Caco-2 (cell line): ENCODE results near the gene PLXNA2. TPM values are rescaled to one million over a fixed set of nuclear protein-coding genes. Genes with fewer than 3 reads are reported as not detected.

ENCODE experiments used
- BruUV-seq: library from RNA; stranded (reverse); fragments of 400-500 nt; replicated peaks from 2 replicates; lab custom pipeline; 2021; lab: Mats Ljungman, UMichigan
- CTCF ChIA-PET: fragments of 300-600 bp; sonication (Branson Sonifier 250); formaldehyde crosslinking; loops from one replicate; lab custom pipeline; 2022; ENCODE audit warnings: antibody characterized with exemption; lab: Charles Lee
- POLR2A ChIA-PET: fragments of 300-600 bp; sonication (Branson Sonifier 250); formaldehyde crosslinking; loops from one replicate; lab custom pipeline; 2022; ENCODE audit warnings: antibody characterized with exemption; lab: Charles Lee
- DNase-seq, 2 experiments: peaks; one replicate each; pipeline versions ENCODE4 v3.0.0 to v3.0.0-alpha.2; 2020 to 2022
- H3K27me3 ChIP-seq: replicated peaks from 2 replicates; pipeline ENCODE4 v1.6.0; 2011; ENCODE audit warnings: low read length; ENCODE audit not compliant: control insufficient read depth, insufficient read depth
- H3K36me3 ChIP-seq: 2 replicates; pipeline ENCODE4 v1.5.1; 2011; ENCODE audit warnings: low read length; ENCODE audit not compliant: control insufficient read depth, insufficient read depth
- H3K4me1 ChIP-seq: fragments of 250-450 bp; sonication (Bioruptor Pico); 2 replicates; pipeline ENCODE4 v1.5.1; 2020; ENCODE audit warnings: mild to moderate bottlenecking
- H3K4me3 ChIP-seq: 2 replicates; pipeline ENCODE4 v1.5.1; 2011; ENCODE audit warnings: low read depth, mild to moderate bottlenecking, control low read depth, low read length
- H3K9me3 ChIP-seq: fragments of 250-450 bp; sonication (Bioruptor Pico); 2 replicates; pipeline ENCODE4 v1.5.1; 2020; ENCODE audit warnings: mild to moderate bottlenecking, moderate library complexity
- H3K27ac Mint-ChIP-seq: one replicate; pipeline ENCODE4 v1.8.0; 2022; ENCODE audit warnings: mixed read lengths; ENCODE audit not compliant: unreplicated experiment
- H3K27me3 Mint-ChIP-seq: one replicate; pipeline ENCODE4 v1.8.0; 2022; ENCODE audit warnings: mixed read lengths; ENCODE audit not compliant: insufficient read depth, unreplicated experiment
- H3K36me3 Mint-ChIP-seq: one replicate; pipeline ENCODE4 v1.8.0; 2022; ENCODE audit warnings: mild to moderate bottlenecking, mixed read lengths; ENCODE audit not compliant: insufficient read depth, unreplicated experiment
- H3K4me1 Mint-ChIP-seq: one replicate; pipeline ENCODE4 v1.8.0; 2022; ENCODE audit warnings: low read depth, mixed read lengths; ENCODE audit not compliant: unreplicated experiment
- H3K4me3 Mint-ChIP-seq: one replicate; pipeline ENCODE4 v1.8.0; 2022; ENCODE audit warnings: mild to moderate bottlenecking, moderate library complexity, mixed read lengths; ENCODE audit not compliant: unreplicated experiment
- H3K9me3 Mint-ChIP-seq: one replicate; pipeline ENCODE4 v1.8.0; 2022; ENCODE audit warnings: mixed read lengths; ENCODE audit not compliant: unreplicated experiment
- CTCF ChIP-seq, 2 experiments: fragments of 200-600 bp in 1 of 2; IDR thresholded peaks; 1 replicate in 1 of 2; 2 replicates in 1 of 2; pipeline versions ENCODE4 v1.5.1 to v1.8.0; 2011 to 2022; ENCODE audit warnings: antibody characterized with exemption in 1 of 2, control low read depth in 1 of 2, inconsistent platforms in 1 of 2, low read depth in 1 of 2, low read length in 1 of 2, mild to moderate bottlenecking in 1 of 2, moderate library complexity in 1 of 2; ENCODE audit not compliant: insufficient read depth in 1 of 2, severe bottlenecking in 1 of 2, unreplicated experiment in 1 of 2
- intact Hi-C: fragments of 100-400 bp; cut with micrococcal nuclease; formaldehyde crosslinking; loops from one replicate; pipeline ENCODE4 v1.10.0; 2022; ENCODE audit not compliant: unreplicated experiment
- total RNA-seq: library from RNA; stranded (reverse); gene quantifications from 2 replicates; pipeline ENCODE4 v1.2.3, GENCODE V29; 2022

The PLXNA2 gene
- total RNA-seq, 1 experiment from 2014 or later = 3.2 TPM

GRCh38 chr1:208027861-208028260, 216.3 kb downstream of the PLXNA2 start:
- BruUV-seq = no TSS peak
- Mint-ChIP-seq H3K4me1 (peaks cover 6% of the 10 kb centered on the region), H3K27ac (no peak overlapping the region), H3K9me3 (no peaks in the 10 kb centered on the region), H3K36me3 (no peaks in the 10 kb centered on the region), H3K4me3 (no peak overlapping the region), H3K27me3 (peaks cover 5% of the 10 kb centered on the region)
- DNase-seq = no peak
- intact Hi-C loops = no loop called here
- ChIA-PET POLR2A (no interaction called here), CTCF (no interaction called here)
- no peak overlapping the region for H3K4me3 ChIP-seq
- no peaks in the 10 kb centered on the region; the same call in 1 of the 2 replicates for H3K27me3 ChIP-seq
- TF ChIP-seq CTCF (IDR thresholded peaks at IDR 0.05; ENCODE audit: insufficient read depth in 1 of 2, low read depth in 1 of 2, low read length in 1 of 2, severe bottlenecking in 1 of 2, unreplicated experiment in 1 of 2) = no peak
- H3K9me3 ChIP-seq = no peaks in the 10 kb centered on the region
- no peaks in the 10 kb centered on the region for H3K36me3 ChIP-seq
- no peaks in the 10 kb centered on the region for H3K4me1 ChIP-seq

- H3K27ac Mint-ChIP-seq = no peak overlapping the region
- Histone ChIP-seq H3K4me3 (no peak overlapping the region), H3K4me1 (no peaks in the 10 kb centered on the region), H3K36me3 (no peaks in the 10 kb centered on the region), H3K9me3 (no peaks in the 10 kb centered on the region), H3K27me3 (no peaks in the 10 kb centered on the region; the same call in 1 of the 2 replicates)
- H3K36me3 Mint-ChIP-seq = no peaks in the 10 kb centered on the region
- BruUV-seq = no TSS peak
- H3K4me1 Mint-ChIP-seq = peaks cover 6% of the 10 kb centered on the region
- peaks cover 5% of the 10 kb centered on the region for H3K27me3 Mint-ChIP-seq
- DNase-seq = no peak
- POLR2A ChIA-PET = no interaction called here
- intact Hi-C loops = no loop called here
- no peaks in the 10 kb centered on the region for H3K9me3 Mint-ChIP-seq
- CTCF ChIA-PET = interaction anchor here (1.0 kb wide), 1 partner anchor 217 kb away, joined by 3 read pairs; the partner anchor contains the start of gene PLXNA2
- no peak for TF ChIP-seq CTCF (IDR thresholded peaks at IDR 0.05; ENCODE audit: insufficient read depth in 1 of 2, low read depth in 1 of 2, low read length in 1 of 2, severe bottlenecking in 1 of 2, unreplicated experiment in 1 of 2)
- H3K4me3 Mint-ChIP-seq = no peak overlapping the region
Observed at GRCh38 chr1:208026880-208027438, 217.2 kb downstream of the PLXNA2 start.

- Histone ChIP-seq H3K4me1 (no peaks in the 10 kb centered on the region), H3K9me3 (no peaks in the 10 kb centered on the region), H3K36me3 (no peaks in the 10 kb centered on the region), H3K27me3 (no peaks in the 10 kb centered on the region; the same call in 1 of the 2 replicates), H3K4me3 (no peak overlapping the region)
- no peak overlapping the region for H3K4me3 Mint-ChIP-seq
- H3K4me1 Mint-ChIP-seq = peaks cover 6% of the 10 kb centered on the region
- CTCF ChIA-PET = interaction anchor here (0.5 to 3.6 kb wide), 4 partner anchors 107 to 227 kb away, joined by 3 to 23 read pairs (median 6); no protein-coding TSS in a partner anchor
- H3K36me3 Mint-ChIP-seq = no peaks in the 10 kb centered on the region
- BruUV-seq = no TSS peak
- H3K27ac Mint-ChIP-seq = no peak overlapping the region
- POLR2A ChIA-PET = no interaction called here
- TF ChIP-seq CTCF (IDR thresholded peaks at IDR 0.05; ENCODE audit: insufficient read depth in 1 of 2, low read depth in 1 of 2, low read length in 1 of 2, severe bottlenecking in 1 of 2, unreplicated experiment in 1 of 2) = no peak
- H3K27me3 Mint-ChIP-seq = peaks cover 5% of the 10 kb centered on the region
- intact Hi-C loops = no loop called here
- H3K9me3 Mint-ChIP-seq = no peaks in the 10 kb centered on the region
- no peak for DNase-seq
Observed at GRCh38 chr1:208025031-208025430, 219.2 kb downstream of the PLXNA2 start.
